NCI-H1105 (cell line): ENCODE measurements around the gene CALHM4.
"Not testable (repeated sequence)": the region's sequence is repeated elsewhere in the genome, so short reads cannot be mapped to it uniquely, and the experiment has no call there.

Experiments used
- DNase-seq: peaks from one replicate; lab custom pipeline; 2025; lab: John Stamatoyannopoulos, UW

CALHM4 gene

DNA sequence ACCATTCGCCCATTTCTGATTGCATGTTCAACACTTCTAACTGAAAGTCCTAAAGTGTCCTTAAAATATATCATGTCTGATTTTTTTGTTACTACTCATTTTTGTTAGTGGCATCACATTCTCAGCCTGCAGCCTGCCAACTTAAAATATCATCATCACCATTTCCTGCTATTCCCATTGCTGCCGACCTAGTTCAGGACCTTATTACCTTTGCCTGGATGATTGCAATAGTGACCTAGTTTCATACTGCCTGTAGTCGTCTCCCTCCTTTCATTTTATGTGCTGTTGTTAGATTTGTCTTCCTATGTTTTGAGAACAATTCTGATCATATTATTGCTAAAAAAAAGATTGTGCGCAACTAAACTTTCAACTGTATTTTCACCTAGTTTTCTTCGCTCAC is 23.9 kb downstream of the CALHM4 start:
- no peak for DNase-seq

GRCh38 chr6:116578335-116578734 is 24.8 kb downstream of the CALHM4 start:
- DNase-seq = no peak

DNA sequence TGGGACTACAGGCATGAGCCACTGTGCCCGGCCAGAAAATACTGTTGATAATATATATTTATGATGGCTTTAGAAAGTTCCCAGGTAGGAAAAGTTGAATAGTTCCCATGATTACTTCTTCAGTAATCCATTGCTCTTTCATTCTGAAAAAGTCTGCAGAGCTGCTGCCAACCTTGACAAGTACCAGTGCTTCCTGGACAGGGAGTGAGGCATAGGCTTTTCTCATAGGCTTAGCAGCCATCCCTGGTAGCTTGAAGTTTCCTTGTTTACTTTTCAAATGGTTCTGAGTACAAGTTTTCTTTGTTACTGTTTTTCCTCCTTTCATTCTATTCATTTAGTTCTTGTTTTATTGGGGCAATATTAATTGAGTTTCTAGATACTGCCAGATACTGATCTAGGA is 25.6 kb downstream of the CALHM4 start:
- DNase-seq = no peak

GRCh38 chr6:116580198-116580597 is 26.6 kb downstream of the CALHM4 start:
- DNase-seq = no peak

- DNase-seq = no peak
These were observed 32.7 kb downstream of the CALHM4 start for GRCh38 chr6:116586276-116586675.

- DNase-seq = no peak
These were observed 33.2 kb downstream of the CALHM4 start for GRCh38 chr6:116586738-116587137.

GRCh38 chr6:116595247-116595646 is 41.7 kb downstream of the CALHM4 start:
- DNase-seq = no peak

DNA sequence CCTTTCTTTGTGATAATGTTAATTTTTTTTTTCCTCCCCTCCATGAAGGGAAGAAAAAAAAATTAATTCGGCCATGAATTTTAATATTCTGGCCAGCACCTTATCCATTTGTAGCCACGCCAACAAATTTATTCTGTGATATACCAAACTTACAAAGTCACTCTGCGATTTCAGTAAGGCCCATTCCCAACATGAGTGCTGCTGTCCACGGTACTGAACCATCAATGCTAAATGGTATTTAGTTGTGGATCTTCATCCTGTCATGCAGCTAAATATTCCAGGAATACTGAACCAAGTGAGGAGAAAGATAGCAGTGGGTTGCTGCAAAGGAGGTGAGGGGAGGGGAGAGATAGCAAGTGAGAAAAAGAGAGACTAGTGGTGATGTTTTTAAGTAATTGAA is 43.3 kb downstream of the CALHM4 start:
- DNase-seq = no peak

GRCh38 chr6:116603916-116604315 is 50.4 kb downstream of the CALHM4 start:
- not testable (repeated sequence) for DNase-seq

DNA sequence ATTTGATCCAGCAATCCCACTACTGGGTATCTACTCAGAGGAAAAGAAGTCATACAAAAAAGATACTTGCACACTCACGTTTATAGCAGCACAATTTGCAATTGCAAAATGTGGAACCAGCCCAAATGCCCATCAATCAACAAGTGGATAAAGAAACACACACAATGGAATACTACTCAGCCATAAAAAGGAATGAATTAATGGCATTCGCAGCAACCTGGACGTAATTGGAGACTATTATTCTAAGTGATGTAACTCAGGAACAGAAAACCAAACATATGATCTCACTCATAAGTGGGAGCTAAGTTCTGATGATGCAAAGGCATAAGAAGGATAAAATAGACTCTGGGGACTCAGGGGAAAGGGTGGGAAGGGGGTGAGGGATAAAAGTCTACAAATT is 51.3 kb downstream of the CALHM4 start:
- DNase-seq = not testable (repeated sequence)

- no peak for DNase-seq
These were observed 52.4 kb downstream of the CALHM4 start for GRCh38 chr6:116605935-116606334.
